Kasumi-1 (cell line): ENCODE results near the gene TNXB.
"Not testable (repeated sequence)": the region's sequence is repeated elsewhere in the genome, so short reads cannot be mapped to it uniquely, and the experiment has no call there.

Experiments used
- DNase-seq, 2 experiments: peaks; one replicate each; lab custom pipeline; 2025; lab: John Stamatoyannopoulos, UW

Gene TNXB

DNA sequence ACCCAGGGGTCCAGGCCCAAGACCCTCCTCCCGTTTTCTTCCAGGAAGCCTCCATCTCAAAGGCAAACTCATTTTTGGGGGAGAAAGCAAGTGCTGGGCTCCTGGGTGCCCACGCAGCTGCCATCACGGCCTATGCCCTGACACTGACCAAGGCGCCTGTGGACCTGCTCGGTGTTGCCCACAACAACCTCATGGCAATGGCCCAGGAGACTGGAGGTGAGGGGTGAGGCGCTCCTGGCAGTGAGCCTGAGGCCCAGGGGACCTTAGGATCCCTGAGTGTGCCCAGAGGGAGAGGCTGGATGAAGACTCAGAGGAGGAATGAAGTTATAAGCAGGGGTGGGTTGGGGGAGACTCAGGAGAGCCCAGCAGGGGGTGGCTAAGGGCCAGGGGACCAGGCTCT, 112.8 kb downstream of the TNXB start:
- not testable (repeated sequence) for DNase-seq

DNA sequence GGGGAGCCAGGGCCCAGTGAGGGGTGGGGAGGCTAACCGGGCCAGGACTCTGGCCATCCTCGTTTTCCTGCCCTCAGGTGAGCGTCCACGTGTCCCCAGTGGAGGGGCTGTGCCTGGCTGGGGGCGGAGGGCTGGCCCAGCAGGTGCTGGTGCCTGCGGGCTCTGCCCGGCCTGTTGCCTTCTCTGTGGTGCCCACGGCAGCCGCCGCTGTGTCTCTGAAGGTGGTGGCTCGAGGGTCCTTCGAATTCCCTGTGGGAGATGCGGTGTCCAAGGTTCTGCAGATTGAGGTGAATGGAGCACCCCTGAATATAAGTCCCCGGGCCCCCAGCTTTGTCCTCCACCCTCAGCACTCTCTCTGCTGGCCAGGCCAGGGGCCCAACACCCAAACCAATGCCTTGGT, 114.7 kb downstream of the TNXB start:
- not testable (repeated sequence) for DNase-seq
